Common myeloid progenitor, CD34-positive (primary cell): ENCODE results near the gene OR10X1. TPM values are rescaled to one million over a fixed set of nuclear protein-coding genes. Genes with fewer than 3 reads are reported as not detected.

Source experiments
- CTCF ChIA-PET: fragments of 350-600 bp; sonication (Branson Sonifier 250); formaldehyde crosslinking; loops from one replicate; lab custom pipeline; 2021; ENCODE audit warnings: antibody characterized with exemption; lab: Charles Lee
- POLR2A ChIA-PET: fragments of 350-600 bp; sonication (Branson Sonifier 250); formaldehyde crosslinking; loops from one replicate; lab custom pipeline; 2021; ENCODE audit warnings: antibody characterized with exemption; lab: Charles Lee
- DNase-seq, 3 donors: peaks; one replicate each; pipeline versions ENCODE4 v3.0.0 to v3.0.0-alpha.2; 2013
- H3K27ac ChIP-seq, 2 experiments: 1 replicate in 1 of 2; 2 replicates in 1 of 2; pipeline ENCODE4 v1.7.0; 2013; ENCODE audit warnings: inconsistent platforms in 2 of 2, low read length in 2 of 2, mild to moderate bottlenecking in 2 of 2, low read depth in 1 of 2, moderate library complexity in 1 of 2; ENCODE audit not compliant: severe bottlenecking in 2 of 2, insufficient read depth in 1 of 2, poor library complexity in 1 of 2
- H3K27me3 ChIP-seq, 5 experiments: replicated peaks in 2 of 5; 1 replicate in 3 of 5; 2 replicates in 2 of 5; pipeline versions ENCODE4 v1.6.1 to v1.7.0; 2013; ENCODE audit warnings: low read length in 4 of 5, mild to moderate bottlenecking in 2 of 5, moderate library complexity in 2 of 5, inconsistent platforms in 1 of 5; ENCODE audit not compliant: insufficient read depth in 5 of 5, control insufficient read depth in 4 of 5
- H3K36me3 ChIP-seq, 4 experiments: 1 replicate in 2 of 4; 2 replicates in 2 of 4; pipeline versions ENCODE4 v1.6.1 to v1.7.0; 2013; ENCODE audit warnings: low read length in 3 of 4, control low read depth in 1 of 4, mild to moderate bottlenecking in 1 of 4; ENCODE audit not compliant: control insufficient read depth in 4 of 4, insufficient read depth in 4 of 4
- H3K4me1 ChIP-seq, 4 experiments: 1 replicate in 3 of 4; 2 replicates in 1 of 4; pipeline versions ENCODE4 v1.6.1 to v1.7.1; 2013; ENCODE audit warnings: low read length in 3 of 4, mild to moderate bottlenecking in 3 of 4, control low read depth in 1 of 4, inconsistent platforms in 1 of 4, moderate library complexity in 1 of 4; ENCODE audit not compliant: control insufficient read depth in 4 of 4, insufficient read depth in 4 of 4; ENCODE audit errors: control extremely low read depth in 1 of 4
- H3K4me3 ChIP-seq, 7 experiments: 1 replicate in 4 of 7; 2 replicates in 3 of 7; pipeline versions ENCODE4 v1.5.1 to v1.7.0; 2013; ENCODE audit warnings: mild to moderate bottlenecking in 7 of 7, low read length in 6 of 7, moderate library complexity in 6 of 7, inconsistent platforms in 2 of 7, low read depth in 2 of 7, control low read depth in 1 of 7; ENCODE audit not compliant: insufficient read depth in 4 of 7, control insufficient read depth in 1 of 7; ENCODE audit errors: extremely low read depth in 1 of 7
- H3K9me3 ChIP-seq, 5 experiments: 1 replicate in 4 of 5; 2 replicates in 1 of 5; pipeline versions ENCODE4 v1.6.1 to v1.7.1; 2013; ENCODE audit warnings: low read length in 4 of 5, mild to moderate bottlenecking in 2 of 5, inconsistent platforms in 1 of 5, low read depth in 1 of 5, moderate library complexity in 1 of 5; ENCODE audit not compliant: control insufficient read depth in 4 of 5, insufficient read depth in 2 of 5; ENCODE audit errors: control extremely low read depth in 1 of 5
- WGBS: methylation state at CpG from one replicate; pipeline ENCODE4 v1.1.5; 2013; ENCODE audit not compliant: insufficient coverage; 5-methylcytosine and 5-hydroxymethylcytosine counted together
- polyA plus RNA-seq: library from polyadenylated mRNA; unstranded; fragments of 120-200 nt; gene quantifications from one replicate; pipeline ENCODE4 v1.2.1, GENCODE V29; 2013

Gene OR10X1, protein sequence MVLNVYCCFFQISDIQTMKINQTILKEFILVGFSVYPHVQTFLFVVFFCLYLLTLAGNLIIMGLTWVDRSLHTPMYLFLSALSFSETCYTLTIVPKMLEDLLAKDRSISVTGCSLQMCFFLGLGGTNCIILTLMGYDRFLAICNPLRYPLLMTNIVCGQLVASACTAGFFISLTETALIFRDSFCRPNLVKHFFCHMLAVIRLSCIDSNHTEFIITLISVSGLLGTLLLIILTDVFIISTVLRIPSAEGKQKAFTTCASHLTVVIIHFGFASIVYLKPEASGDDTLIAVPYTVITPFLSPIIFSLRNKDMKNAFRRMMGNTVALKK
- not detected for polyA plus RNA-seq

DNA sequence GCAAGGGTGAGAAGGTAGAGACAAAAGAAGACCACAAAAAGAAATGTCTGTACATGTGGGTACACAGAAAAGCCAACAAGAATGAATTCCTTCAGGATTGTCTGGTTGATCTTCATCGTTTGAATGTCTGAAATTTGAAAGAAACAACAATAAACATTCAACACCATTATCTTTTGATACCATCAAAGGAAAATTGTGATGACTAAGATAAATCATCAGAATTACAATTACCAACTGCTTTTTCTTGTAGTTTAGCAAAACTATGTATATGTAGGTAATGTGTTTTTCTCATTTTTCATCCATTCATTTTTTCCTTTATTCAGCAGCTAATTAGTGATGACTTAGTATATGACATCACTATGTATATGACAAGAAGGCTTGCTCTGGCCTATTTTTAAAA, at the start of gene OR10X1:
Gene OR10X1, minus strand, starts transcription at position 167 of the 400 bp plus-strand sequence. Its CDS starts 0 bp downstream, at position 167.
- WGBS, result no CpG with 5 or more reads among the region's 1 CpG
- H3K4me3 ChIP-seq, result no peak within 1 kb of the TSS

DNA sequence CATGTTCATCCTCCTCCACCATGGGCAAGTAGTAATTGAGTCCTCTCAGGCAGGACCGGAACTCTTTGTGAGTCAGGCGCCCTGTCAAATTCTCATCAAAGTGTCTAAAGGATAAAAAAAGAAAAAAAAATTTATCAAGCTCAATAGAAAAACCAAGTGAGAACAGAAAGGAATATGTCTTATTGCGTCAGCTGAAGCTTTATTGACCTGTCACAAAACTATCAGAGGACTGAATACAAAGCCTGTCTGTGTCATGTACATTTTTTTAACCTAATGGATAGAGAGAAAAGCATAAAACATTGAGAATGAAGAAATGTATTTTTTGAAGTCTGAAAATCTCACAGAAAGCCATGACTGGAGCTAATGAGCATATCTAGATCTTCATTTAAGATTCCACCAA, 34.1 kb upstream of the OR10X1 start:
- Histone ChIP-seq H3K27ac (no peak overlapping the region), H3K36me3 (peaks cover 0 to 10% (median 1%) of the 10 kb centered on the region in 4 experiments), H3K4me3 (no peak overlapping the region), H3K4me1 (no peaks in the 10 kb centered on the region), H3K9me3 (no peaks in the 10 kb centered on the region), H3K27me3 (no peaks in the 10 kb centered on the region)
- no peak for DNase-seq
- CTCF ChIA-PET, result no interaction called here
- POLR2A ChIA-PET, result no interaction called here
- 100% methylated on average over 2 of the region's 3 CpGs for WGBS

More for the DNA sequence above, at the start of gene OR10X1:
- H3K36me3 ChIP-seq, result no peaks in the 10 kb centered on the region
- H3K9me3 ChIP-seq, result no peaks in the 10 kb centered on the region
- POLR2A ChIA-PET, result no interaction called here
- no peaks in the 10 kb centered on the region for H3K27me3 ChIP-seq
- no peak within 1 kb of the TSS for H3K27ac ChIP-seq
- DNase-seq, result no peak
- no peaks in the 10 kb centered on the region for H3K4me1 ChIP-seq
- CTCF ChIA-PET, result no interaction called here

DNA sequence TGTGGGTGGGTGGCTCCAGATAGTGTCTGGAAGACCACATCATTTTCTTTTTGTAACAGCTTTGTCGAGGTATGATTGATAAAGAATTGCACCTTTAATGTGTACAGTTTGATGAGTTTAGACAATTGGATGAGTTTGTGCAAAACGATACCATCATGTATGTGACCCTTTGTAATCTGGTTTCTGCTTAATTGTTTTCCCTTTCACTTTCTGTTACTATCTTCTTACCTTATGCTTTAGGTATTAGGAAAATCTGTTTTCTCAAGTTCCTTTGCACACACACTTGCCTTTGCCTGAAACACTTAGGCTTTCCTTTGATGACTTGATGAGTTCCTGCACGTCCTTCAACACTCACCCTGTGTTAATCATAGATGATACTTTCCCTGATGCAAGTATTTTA, 32.2 kb upstream of the OR10X1 start:
- peaks cover 0 to under 1% (median 0%) of the 10 kb centered on the region in 5 experiments for H3K9me3 ChIP-seq
- ChIA-PET CTCF (no interaction called here), POLR2A (no interaction called here)
- no peaks in the 10 kb centered on the region for H3K4me1 ChIP-seq
- H3K27ac ChIP-seq, result no peak overlapping the region
- H3K4me3 ChIP-seq, result no peak overlapping the region
- H3K36me3 ChIP-seq, result peaks cover 0 to 10% (median 0%) of the 10 kb centered on the region in 4 experiments
- H3K27me3 ChIP-seq, result no peaks in the 10 kb centered on the region
- 100% methylated on average over 2 of the region's 3 CpGs for WGBS
- DNase-seq, result no peak

DNA sequence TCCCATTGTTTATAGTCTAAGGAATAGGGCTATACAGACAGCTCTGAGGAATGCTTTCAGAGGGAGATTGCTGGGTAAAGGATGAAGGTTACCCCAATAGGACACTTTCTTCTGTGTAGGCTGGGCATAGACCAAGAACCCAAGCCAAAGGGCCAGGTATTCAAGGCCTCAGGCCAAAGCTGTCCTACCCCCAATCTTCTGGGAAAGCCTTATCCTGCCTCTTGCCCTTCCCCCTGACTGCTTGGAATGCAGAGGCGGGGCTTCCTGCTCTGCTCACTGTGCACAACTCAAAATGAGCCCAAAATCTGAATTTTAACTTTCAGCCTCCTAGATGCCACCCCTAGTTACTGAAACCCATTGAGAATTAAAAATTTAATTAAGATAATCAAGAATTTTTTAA, 27.6 kb upstream of the OR10X1 start:
- Histone ChIP-seq H3K36me3 (peaks cover 0 to 2% (median 0%) of the 10 kb centered on the region in 4 experiments), H3K27ac (no peak overlapping the region), H3K9me3 (peaks cover 0 to 2% (median 0%) of the 10 kb centered on the region in 5 experiments), H3K27me3 (no peaks in the 10 kb centered on the region), H3K4me3 (no peak overlapping the region), H3K4me1 (no peaks in the 10 kb centered on the region)
- no peak for DNase-seq
- ChIA-PET POLR2A (no interaction called here), CTCF (interaction anchor here (0.6 to 1.1 kb wide), 2 partner anchors 21 to 247 kb away, joined by 3 read pairs; no protein-coding TSS in a partner anchor)
- no CpG with 5 or more reads among the region's 1 CpG for WGBS

DNA sequence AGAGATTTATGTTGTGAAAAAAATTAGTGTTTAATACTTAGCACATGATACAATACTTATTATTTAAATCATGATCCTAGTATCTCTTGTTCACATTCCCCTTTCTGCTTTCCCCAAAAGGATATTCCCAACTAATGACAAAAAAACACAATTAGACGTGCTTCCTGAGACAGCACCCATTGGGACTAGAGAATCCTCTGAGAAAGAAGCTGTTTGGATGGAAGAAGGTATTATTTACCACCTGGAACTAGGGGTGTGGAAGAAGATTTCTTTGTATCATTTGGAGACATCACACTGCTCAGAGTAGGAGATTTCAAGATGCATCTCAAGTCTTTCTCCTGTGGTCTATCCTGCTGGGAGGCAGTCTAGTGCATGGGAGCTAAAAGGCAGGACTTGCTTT, 25.3 kb upstream of the OR10X1 start, which contains the start of gene OR10Z1:
Gene OR10Z1, plus strand, starts transcription at position 301 of the 400 bp plus-strand sequence. CDS start 1,171 bp downstream, outside the sequence.
- H3K4me3 ChIP-seq, result no peak within 1 kb of the TSS
- no CpG with 5 or more reads among the region's 1 CpG for WGBS
- no peaks in the 10 kb centered on the region for H3K4me1 ChIP-seq
- ChIA-PET CTCF (no interaction called here), POLR2A (no interaction called here)
- H3K27ac ChIP-seq, result no peak within 1 kb of the TSS
- H3K27me3 ChIP-seq, result no peaks in the 10 kb centered on the region
- peaks cover 0 to 2% (median 0%) of the 10 kb centered on the region in 5 experiments for H3K9me3 ChIP-seq
- H3K36me3 ChIP-seq, result no peaks in the 10 kb centered on the region
- DNase-seq, result no peak

DNA sequence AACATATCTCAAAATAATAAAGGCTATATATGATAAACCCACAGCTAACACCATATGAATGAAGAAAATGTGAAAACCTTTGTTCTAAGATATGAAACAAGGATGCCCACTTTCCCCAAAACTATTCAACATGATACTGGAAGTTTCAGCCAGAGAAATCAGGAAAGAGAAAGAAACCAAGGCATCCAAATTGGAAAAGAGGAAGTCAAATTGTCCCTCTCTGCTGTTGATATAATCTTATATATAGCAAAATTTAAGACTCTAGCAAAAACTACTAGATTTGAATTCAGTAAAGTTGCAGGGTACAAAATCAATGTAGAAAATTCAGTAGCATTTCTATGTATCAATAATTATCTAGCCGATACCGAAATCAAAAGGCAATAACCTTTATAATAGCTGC, 21.0 kb upstream of the OR10X1 start:
- ChIA-PET POLR2A (no interaction called here), CTCF (interaction anchor here (1.0 kb wide), 1 partner anchor 397 kb away, joined by 3 read pairs; no protein-coding TSS in a partner anchor)
- H3K9me3 ChIP-seq, result peaks cover 3 to 30% (median 10%) of the 10 kb centered on the region in 5 experiments
- no peak for DNase-seq
- no peaks in the 10 kb centered on the region for H3K27me3 ChIP-seq
- H3K4me1 ChIP-seq, result no peaks in the 10 kb centered on the region
- no peak overlapping the region for H3K4me3 ChIP-seq
- H3K27ac ChIP-seq, result no peak overlapping the region
- no CpG with 5 or more reads among the region's 2 CpGs for WGBS
- no peaks in the 10 kb centered on the region for H3K36me3 ChIP-seq

DNA sequence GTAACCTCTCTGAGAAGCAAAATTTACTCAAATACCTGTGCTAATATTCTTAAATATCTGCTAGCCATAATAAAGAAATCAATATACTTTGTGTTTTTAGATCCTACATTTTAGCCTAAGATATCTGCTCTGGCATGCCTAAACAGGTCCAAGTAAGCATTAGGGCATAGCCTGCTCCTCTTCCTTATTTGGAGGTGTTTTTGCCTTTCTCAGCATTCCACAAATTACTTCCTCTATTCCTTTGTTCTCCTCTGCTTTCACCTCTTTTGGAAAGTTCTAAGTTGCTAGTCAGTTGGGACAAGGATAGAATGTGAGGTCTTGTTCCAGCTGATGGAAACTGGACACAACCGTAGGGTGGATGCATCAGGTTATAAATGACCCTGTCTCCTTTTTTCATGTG, 7.2 kb upstream of the OR10X1 start:
- ChIA-PET POLR2A (no interaction called here), CTCF (no interaction called here)
- Histone ChIP-seq H3K9me3 (peaks cover 0 to 11% (median 5%) of the 10 kb centered on the region in 5 experiments), H3K27ac (no peak overlapping the region), H3K4me3 (no peak overlapping the region), H3K36me3 (no peaks in the 10 kb centered on the region), H3K4me1 (no peaks in the 10 kb centered on the region), H3K27me3 (no peaks in the 10 kb centered on the region)
- WGBS, result 100% methylated on average over 1 of the region's 1 CpG
- no peak for DNase-seq
